NCI-H128 (cell line): ENCODE data around the gene HAGH.
"Not testable (repeated sequence)": the region's sequence is repeated elsewhere in the genome, so short reads cannot be mapped to it uniquely, and the experiment has no call there.

Source experiments
- DNase-seq: peaks from one replicate; lab custom pipeline; 2025; ENCODE audit not compliant: unreplicated experiment; lab: John Stamatoyannopoulos, UW

HAGH gene

DNA sequence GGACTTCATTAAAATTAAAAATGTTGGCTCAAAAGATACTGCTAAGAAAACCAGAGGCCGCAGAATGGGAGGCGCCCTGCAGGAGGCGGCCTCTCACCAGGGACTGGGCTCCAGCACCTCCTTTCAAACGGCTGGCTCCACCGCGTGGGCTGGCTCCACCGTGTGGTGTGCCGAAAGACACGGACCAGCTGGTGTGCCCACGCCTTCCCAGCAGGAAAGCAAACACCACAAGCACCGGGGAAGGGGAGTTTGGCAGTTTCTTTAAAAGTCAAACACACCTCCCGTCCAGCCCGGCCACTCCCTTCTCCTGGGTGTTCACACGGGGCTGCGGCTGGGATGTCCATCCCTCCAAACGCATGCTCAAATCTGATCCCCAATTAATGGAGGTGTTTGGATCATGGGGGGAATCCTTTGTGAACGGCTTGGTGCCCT, 13.9 kb downstream of the HAGH start:
- DNase-seq = peak; percentile 19

DNA sequence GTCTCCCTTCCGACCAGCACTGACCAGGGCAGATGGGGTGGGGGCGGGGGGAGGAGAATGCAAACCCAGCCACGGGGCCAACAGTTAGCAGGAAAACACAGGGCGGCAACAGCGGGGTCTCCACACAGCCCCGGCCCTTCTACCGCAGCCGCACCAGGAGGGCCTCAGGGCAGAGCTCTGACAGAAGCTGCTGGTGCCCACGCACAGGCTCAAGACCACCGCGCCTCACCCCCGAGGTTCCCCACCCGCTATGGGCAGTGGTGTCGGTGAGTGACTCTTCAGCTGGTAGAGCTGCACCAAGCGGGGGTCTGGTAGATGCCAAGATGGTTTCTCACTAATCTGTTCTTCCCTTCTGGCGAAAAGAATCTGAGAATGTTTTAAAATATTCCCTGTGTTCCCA, 16.1 kb downstream of the HAGH start:
- DNase-seq = no peak

DNA sequence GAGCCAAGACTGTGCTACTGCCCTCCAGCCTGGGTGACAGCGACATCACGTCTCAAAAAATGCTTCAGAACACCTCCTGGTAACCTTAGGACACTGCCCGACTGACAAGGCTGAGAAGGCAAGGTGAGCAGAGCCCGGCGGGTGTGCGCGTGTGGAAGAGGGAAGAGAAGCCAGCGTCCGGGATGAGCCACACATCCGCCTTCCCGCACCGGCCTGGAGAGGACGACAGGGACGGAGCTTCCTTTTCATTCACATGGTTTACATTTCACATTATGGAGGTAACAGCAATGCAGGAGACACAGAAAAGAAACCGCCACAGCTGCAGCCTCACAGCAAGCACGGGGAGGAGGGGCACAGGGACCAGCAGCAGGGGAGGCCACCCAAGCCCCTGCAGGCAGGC, 16.5 kb downstream of the HAGH start:
- DNase-seq = no peak

DNA sequence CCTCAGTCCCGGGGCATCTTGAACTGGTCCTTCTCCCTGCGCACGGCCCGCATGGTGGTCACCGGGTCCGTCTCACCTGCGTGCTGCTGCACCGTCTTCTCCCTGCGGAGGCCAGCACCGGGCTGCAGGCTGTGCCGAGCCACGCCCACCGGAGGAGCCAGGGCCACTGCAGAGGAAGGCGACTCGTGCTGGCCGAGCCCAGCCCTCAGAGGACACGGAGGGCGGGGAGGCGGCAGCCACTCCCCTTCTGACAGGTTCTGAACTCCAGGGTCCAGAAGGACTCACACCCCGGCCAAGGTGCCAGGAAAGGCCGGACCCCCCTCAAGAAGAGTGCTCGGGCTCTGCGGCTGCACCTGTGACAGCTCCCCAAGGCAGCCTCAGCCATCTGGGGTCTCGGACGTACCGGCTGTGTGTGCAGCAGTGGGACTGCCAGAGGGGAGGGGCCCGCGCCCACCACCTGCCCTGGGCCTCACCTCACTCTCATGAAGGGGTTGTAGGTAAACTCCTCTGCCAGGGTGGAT, 17.3 kb downstream of the HAGH start:
- DNase-seq = no peak

DNA sequence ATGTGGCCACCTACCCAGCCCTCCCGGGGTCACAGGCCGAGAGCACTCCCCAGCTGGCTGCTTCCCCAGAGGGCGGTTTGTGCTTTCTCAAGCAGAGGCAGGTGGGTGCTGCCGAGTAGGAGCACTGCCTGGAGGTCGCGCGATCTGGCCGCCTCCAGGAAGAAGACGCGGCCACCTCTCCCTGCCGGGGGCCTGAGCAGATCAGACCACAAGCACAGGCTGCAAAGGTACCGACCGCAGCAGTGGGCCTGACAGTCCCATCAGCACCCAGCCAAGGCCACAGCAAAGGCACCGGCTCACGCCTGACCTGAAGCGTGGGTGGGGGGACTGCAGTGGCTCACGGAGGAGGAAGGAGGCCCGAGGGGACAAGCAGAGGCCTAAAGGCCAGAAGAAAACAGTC, 17.9 kb downstream of the HAGH start:
- no peak for DNase-seq

DNA sequence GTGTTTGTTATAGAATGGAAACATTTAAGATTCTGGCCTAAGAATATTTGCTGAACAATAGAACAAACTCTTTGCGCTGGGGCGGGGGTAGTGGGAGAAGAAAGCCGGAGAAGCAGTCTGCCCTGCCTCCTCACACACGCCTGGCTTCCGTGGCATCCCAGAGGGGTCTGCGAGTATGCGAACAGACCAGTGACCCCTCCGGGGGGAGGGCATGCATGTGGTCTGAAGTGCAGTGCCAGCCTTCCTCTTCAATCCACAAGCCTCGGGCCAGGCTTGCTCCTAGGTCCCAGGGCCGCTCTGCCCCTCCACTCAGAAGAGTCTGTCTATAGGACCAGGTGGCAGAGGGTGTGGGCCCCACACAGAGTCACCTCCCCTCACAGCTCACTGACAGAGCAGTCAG, 19.0 kb downstream of the HAGH start:
- DNase-seq = no peak

DNA sequence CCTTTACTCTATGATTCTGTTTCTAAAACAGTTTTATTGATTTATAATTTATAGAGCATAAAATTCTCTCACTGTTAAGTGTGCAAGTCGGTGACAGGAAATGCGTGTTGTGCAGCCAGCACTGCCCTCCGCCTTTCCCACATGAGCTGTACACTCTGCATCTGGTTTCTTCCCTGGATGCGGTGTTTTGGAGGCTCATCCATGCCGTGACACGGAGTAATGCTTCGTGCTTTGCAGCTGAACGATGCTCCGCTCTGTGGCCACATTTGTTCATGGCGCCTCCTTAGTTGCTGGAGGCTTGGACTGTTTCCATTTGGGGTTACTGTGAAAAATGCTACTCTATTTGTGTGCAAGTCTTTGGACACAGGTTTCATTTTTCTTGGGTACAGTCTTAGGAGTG, 25.9 kb downstream of the HAGH start:
- no peak for DNase-seq

DNA sequence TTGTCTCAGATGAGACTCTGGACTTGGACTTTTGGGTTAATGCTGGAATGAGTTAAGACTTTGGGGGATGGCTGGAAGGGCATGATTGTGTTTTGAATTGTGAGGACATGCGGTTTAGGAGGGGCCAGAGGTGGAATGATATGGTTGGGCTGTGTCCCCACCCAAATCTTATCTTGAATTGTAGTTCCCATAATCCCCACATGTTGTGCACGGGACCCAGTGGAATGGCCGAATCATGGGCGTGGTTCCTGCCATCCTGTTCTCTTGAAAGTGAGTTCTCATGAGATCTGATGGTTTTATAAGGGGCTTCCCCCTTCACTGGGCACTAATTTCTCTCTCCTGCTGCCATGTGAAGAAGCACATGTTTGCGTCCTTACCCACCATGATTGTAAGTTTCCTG, 27.4 kb downstream of the HAGH start:
- DNase-seq = not testable (repeated sequence)

DNA sequence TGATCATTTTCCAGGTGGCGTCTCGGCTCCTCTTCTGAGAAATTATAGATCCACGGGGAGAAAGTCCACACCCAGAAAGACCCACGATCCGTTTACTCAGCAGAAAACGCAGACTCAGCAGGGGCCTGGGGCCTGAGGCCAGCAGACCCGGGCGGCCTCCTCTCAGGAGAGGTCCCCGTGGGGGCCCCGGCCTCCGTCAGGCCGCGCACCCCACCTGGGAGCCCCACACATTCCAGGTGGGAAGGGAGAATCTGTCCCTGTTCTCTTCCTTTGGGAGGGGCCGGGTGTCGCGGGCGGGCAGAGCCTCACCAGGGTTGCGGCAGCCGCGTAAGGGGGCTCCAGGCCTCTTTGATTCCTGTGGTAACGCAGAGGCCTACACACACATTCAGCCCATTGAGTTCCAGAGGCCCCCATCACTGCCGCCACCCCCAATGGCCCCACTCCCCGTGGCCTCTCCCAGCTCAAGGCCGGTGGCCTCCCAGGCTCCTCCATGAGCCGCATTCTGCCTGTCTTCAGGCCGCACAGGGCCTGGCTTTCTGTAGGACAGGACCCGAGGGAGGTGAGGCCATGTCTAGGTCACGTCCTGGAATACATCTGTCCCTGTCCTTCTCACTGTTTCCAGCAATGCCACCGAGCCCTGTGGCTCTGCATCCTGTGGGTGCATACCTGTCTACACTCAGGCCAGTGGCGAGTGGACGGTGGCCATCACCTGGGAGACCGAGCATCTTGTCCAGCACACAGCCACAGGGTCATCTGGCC, 31.5 kb downstream of the HAGH start:
- no peak for DNase-seq

DNA sequence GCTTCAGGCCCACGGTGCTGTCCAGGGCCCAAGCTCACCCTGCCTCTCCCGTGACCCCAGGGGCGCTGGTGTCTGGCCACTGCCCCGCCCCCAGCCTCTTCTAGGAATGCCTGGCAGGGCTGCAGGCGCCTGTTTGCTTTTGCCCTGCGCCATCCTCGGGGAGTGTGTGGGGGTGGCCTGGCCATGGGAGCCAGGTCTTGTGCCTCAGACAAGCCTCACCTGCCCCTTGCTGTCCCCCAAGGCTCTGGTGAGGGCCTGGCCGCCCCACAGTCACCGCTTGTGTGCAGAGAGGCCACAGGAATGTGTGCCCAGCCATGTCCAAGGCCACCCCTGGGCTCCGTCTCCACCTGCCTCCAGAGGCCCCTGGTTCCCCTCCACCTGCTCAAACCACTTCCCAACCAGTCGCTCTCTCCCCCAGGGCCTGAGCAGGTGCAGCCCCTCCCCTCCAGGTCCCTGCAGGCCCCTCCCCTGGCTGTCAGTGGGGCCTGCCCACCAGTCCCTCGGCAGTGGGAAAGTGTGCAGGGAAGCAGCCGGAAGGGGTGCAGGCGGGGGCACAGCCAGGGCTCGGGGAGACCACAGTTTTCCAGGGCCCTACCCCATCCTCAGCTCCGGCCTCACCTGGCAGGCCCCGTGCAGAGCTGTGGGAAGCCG, 32.3 kb downstream of the HAGH start:
- DNase-seq = no peak

DNA sequence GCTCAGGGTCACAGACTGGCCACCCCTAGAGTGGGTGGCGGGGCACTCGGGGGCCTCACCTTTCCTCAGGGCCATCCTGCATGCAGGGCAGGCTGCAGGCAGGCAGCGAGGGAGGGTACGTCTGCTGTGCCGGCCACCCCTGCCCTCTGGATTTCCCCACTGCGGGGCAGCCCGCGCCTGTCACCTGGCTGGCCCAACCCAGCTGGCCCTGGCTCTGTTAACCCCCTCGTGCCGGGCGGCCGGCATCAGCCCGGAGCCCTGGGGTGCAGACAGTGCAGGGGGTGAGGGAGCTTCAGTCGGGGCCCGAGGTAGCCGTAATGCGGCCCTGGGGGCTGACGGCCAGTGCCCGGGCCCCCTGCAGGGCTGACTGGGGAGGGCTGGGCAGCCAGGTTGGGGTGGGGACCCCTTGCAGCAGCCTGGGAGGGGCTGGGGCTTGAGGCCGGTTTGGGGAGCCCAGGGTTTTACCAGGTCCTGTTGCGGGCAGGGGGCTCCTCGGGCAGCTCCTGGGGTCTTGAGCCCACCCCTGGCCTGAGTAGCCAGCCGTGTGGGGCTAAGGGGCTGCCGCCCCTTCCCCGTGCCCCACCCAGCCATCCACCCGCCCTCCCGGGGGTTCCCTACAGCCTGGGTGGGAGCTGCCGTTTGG, 32.9 kb downstream of the HAGH start, which contains the start of gene IGFALS:
IGFALS (minus strand) TSS at position 128 of the 643 bp plus-strand sequence; CDS start at position 75, 53 bp downstream.
- DNase-seq = no peak

DNA sequence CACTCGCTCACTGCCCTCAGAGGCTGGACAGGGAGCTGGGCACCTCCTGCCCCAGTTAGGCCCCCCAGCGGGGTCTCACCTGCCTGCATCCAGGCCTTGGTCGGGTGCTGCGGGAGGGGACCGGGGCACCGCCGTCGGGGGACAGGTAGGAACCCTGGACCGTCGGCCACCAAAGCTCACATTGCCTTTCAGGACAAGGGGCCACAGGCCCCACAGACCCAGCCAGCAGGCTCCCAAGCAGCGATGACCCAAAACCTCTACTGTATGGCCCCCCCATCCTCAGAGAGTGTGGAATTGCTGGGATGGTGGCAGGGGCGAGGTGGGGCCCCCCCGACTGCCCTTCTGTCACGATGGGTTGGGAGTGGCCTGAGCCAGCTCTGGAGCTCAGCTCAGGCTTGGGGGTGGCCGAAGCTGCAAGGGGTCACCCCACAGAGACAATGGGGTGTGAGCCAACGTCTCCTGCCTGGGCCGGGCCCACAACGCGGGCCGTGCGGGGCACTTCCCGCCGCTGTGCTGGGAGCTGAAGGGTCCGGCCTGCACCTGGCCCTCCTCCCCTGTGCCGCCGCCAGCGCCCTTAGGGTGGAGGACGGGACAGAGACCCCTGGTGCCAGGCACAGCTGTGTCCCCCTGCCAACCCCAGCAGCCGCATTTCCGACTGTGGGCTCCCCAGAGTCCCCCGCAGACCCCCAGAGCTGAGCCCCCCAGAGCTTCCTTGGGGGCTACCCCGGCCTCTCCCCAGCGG, 33.6 kb downstream of the HAGH start:
- no peak for DNase-seq

DNA sequence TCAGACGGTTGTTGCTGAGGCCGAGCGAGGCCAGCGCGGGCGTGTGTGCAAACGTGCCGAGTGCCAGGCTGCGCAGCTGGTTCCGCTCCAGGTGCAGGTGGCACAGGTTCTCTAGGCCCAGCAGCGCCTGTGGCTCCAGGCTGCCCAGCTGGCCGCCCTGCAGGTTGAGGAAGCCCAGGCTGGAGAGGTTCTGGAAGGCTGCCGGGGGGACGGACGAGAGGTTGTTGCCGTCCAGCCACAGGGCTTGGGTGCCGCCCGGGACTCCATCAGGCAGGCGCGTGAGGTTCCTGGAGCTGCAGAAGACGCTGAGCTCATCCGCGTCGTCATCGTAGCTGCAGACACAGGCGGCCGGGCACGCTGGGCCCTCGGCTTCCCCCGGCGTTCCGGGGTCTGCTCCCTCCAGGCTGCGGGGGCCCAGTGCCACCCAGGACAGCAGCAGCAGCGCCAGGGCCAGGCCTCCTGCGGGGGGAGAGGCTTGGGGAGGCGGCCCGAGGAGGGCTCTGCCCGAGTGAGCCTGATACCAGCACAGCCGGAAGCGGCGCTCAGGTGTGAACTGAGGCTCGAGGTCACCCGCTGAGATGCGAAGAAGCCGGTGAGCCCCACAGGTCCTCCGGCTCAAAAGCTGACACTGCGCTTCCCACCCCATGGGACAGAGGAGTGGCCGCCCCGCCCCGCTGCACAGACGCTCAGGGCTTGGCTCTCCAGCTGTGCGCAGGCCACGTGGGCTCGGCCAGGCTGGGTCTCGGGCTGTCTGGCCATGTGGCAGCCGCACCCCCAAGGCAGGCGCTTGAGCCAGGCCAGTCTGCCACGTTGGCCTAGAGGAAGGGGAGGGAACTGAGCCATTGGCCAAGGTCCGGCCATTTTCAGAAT, 34.4 kb downstream of the HAGH start:
- no peak for DNase-seq

DNA sequence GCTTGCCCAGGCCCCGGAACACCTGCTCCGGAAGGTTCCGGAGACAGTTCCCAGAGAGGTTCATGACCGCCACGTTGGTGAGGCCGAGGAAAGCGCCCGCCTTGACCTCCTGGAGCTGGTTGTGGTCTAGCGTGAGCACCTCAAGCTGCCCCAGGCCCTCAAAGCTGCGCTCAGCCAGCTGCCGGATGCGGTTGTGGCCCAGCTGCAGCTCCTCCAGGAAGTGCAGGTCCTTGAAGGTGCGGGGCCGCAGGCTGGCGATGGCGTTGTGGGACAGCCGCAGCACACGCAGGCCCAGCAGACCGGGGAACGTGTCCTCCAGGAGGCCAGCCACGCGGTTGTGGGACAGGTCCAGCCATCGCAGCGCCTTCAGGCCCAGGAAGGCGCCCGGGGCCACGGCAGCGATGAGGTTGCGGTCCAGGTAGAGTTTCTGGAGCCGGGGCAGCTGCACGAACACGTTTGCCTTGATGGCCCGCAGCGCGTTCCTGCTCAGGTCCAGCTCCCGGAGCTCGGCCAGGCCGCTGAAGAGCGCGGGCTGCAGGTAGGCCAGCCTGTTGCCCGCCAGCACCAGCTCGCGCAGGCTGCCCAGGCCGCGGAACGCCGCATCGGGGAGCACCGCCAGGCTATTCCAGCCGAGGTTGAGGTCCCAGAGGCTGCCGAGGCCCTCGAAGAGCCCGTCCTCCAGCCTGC, 35.2 kb downstream of the HAGH start:
- no peak for DNase-seq

DNA sequence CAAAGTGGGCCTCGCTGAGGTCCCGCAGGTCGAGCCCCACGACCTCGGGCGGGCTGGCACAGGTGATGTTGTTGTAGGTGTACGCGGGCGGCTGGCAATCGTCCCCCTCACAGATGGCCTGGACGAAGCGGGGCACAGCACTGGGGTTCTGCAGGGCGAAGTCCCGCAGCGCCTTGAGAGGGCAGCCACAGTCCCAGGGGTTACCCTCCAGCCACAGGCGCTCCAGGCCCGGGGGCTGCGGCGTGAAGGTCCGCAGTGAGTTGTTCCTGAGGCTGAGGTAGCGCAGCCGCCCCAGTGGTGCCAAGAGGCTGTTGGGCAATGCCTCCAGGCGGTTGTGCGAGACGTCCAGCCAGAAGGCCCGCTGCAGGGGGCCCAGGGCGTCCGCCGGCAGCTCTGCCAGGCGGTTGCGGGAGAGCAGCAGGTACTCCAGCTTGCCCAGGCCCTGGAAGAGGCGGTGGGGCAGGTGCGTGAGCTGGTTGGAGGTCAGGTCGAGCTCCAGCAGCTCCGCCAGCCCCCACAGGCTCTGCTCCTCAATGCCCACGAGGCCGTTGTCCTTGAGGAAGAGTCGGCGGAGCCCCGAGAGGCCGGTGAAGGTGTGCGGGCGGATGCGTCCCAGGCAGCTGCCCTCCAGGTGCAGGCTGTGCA, 35.9 kb downstream of the HAGH start:
- no peak for DNase-seq

DNA sequence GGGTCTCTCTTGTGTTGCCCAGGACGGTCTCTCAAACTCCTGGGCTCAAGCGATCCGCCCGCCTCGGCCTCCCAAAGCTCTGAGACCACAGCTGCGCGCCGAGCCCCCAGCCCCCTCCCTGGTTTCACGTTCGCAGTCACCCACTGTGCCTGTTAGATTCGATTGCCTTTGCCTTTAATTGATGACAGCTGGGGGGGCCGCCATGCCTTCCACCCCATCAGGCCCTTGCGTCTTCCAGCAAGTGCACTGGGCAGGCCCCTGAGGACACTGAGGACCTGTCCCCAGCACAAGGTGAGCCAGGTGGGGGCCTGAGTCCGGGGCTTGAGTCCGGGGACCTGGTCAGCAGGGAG, 36.4 kb downstream of the HAGH start:
- no peak for DNase-seq

DNA sequence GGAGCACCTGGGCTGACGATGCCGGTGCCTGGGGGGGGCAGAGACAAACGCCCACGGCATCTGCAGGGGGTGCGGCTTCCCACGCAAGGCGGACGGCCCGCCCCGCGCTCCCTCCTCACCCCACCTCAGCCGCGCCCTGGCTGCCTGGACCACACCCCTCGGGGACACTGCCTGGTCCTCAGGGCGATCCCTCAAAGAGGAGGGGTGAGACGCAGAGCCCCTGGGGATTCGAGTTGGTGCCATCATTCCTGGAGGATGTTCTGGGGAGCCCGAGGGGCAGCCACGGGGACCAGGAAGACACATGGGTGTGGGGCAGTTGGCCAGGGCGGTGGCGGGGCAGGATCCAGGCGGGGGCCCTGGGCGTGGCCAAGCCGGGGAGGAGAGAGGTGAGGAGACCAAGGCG, 37.0 kb downstream of the HAGH start:
- DNase-seq = no peak

DNA sequence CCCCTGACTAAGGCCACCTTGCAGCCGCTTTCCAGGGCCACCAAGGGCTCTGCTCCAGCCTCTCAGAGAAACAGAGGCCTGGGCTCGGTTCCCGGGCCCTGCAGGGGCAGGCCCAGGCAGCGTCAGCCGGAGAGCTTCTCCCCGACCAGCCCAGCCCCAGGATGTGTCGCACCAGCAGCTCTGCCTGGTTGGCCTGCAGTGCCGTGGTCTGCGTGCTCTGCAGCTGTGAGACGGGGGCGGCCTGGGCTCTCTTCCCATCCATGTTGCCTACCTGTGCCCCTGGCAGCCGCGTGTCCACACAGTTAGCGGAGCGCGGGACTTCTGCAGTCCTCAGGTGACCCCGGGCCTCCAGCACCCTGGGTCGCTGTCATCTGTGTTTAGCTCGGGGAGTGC, 37.9 kb downstream of the HAGH start:
- no peak for DNase-seq

DNA sequence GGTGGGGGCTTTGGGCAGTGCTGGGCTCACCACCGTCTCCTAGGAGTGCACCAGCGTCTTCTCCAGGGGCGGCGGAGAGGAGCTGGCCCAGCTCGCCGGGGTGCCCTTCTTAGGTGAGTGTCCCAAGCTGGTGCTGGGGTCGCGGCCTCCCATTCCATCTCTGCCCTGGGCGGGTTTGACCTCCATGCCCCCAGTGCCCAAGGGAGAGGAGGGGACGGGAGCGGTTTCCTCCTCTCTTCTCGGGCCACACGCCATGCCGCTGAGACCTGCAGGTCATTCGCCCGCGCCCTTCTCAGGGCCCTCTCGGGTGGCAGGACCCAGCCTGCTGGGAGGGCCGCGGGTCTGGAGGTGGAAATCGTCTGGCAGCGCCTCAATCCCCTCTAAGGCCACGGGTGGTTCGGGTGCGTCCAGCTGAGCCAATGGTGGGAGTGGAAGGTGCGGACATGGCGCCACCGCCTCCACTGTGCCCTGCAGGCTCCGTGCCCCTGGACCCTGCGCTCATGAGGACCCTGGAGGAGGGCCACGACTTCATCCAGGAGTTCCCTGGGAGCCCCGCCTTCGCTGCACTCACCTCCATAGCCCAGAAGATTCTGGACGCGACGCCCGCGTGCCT, 38.4 kb downstream of the HAGH start:
- DNase-seq = no peak
